ENCODE results near the gene SLC44A5.
"Not testable (repeated sequence)": the region's sequence is repeated elsewhere in the genome, so short reads cannot be mapped to it uniquely, and the experiment has no call there.

Gene SLC44A5

GRCh38 chr1:75366595-75366994 lies 244.3 kb downstream of the SLC44A5 start:
- Histone ChIP-seq H2AFZ (ENCODE audit: low read length) (no peak overlapping the region), H3K36me3 (ENCODE audit: insufficient read depth, low read length) (no peaks in the 10 kb centered on the region), H3K4me3 (ENCODE audit: low read length, poor library complexity, severe bottlenecking) (no peak overlapping the region), H4K20me1 (ENCODE audit: insufficient read depth, low read length, poor library complexity, severe bottlenecking) (no peaks in the 10 kb centered on the region), H3K4me2 (ENCODE audit: low read depth, low read length, poor library complexity, severe bottlenecking) (no peak overlapping the region), H3F3A (ENCODE audit: low read depth) (no peaks in the 10 kb centered on the region), H3K9ac (ENCODE audit: low read depth, low read length, poor library complexity, severe bottlenecking) (no peak overlapping the region), H3K9me2 (replicated peaks; ENCODE audit: low read depth, low read length) (no peaks in the 10 kb centered on the region), H3K27me3 (ENCODE audit: insufficient read depth, low read length, poor library complexity, severe bottlenecking) (no peaks in the 10 kb centered on the region), H3K9me3 (ENCODE audit: insufficient read depth, low read depth, low read length) (no peaks in the 10 kb centered on the region), H3K4me1 (ENCODE audit: insufficient read depth, low read length, poor library complexity, severe bottlenecking) (no peaks in the 10 kb centered on the region), H3K79me2 (ENCODE audit: insufficient read depth, low read length) (no peaks in the 10 kb centered on the region)
- TF ChIP-seq CTCF (conservative IDR thresholded peaks at IDR 0.05; ENCODE audit: low read length) (no peak), EZH2phosphoT487 (IDR thresholded peaks at IDR 0.05; ENCODE audit: borderline replicate concordance) (no peak)

- no peak overlapping the region for H3K4me3 ChIP-seq (ENCODE audit: low read length, poor library complexity, severe bottlenecking)
- TF ChIP-seq CTCF (conservative IDR thresholded peaks at IDR 0.05; ENCODE audit: low read length) (no peak), EZH2phosphoT487 (IDR thresholded peaks at IDR 0.05; ENCODE audit: borderline replicate concordance) (no peak)
- H3K27me3 ChIP-seq (ENCODE audit: insufficient read depth, low read length, poor library complexity, severe bottlenecking), result no peaks in the 10 kb centered on the region
- H3K4me2 ChIP-seq (ENCODE audit: low read depth, low read length, poor library complexity, severe bottlenecking), result no peak overlapping the region
- H3K79me2 ChIP-seq (ENCODE audit: insufficient read depth, low read length), result no peaks in the 10 kb centered on the region
- H4K20me1 ChIP-seq (ENCODE audit: insufficient read depth, low read length, poor library complexity, severe bottlenecking), result no peaks in the 10 kb centered on the region
- H3K4me1 ChIP-seq (ENCODE audit: insufficient read depth, low read length, poor library complexity, severe bottlenecking), result no peaks in the 10 kb centered on the region
- H3K9me2 ChIP-seq (replicated peaks; ENCODE audit: low read depth, low read length), result no peaks in the 10 kb centered on the region
- H2AFZ ChIP-seq (ENCODE audit: low read length), result no peak overlapping the region
- H3K36me3 ChIP-seq (ENCODE audit: insufficient read depth, low read length), result no peaks in the 10 kb centered on the region
- no peaks in the 10 kb centered on the region for H3K9me3 ChIP-seq (ENCODE audit: insufficient read depth, low read depth, low read length)
- H3K9ac ChIP-seq (ENCODE audit: low read depth, low read length, poor library complexity, severe bottlenecking), result no peak overlapping the region
- H3F3A ChIP-seq (ENCODE audit: low read depth), result no peaks in the 10 kb centered on the region
These were observed 249.7 kb downstream of the SLC44A5 start for GRCh38 chr1:75361260-75361659.

GRCh38 chr1:75354267-75354666 lies 256.6 kb downstream of the SLC44A5 start:
- not testable (repeated sequence) for H3F3A ChIP-seq (ENCODE audit: low read depth); H3K4me3 ChIP-seq (ENCODE audit: low read length, poor library complexity, severe bottlenecking); H3K9me3 ChIP-seq (ENCODE audit: insufficient read depth, low read depth, low read length); H4K20me1 ChIP-seq (ENCODE audit: insufficient read depth, low read length, poor library complexity, severe bottlenecking); H3K4me2 ChIP-seq (ENCODE audit: low read depth, low read length, poor library complexity, severe bottlenecking); H3K36me3 ChIP-seq (ENCODE audit: insufficient read depth, low read length); H3K9me2 ChIP-seq (replicated peaks; ENCODE audit: low read depth, low read length); H2AFZ ChIP-seq (ENCODE audit: low read length); H3K4me1 ChIP-seq (ENCODE audit: insufficient read depth, low read length, poor library complexity, severe bottlenecking); H3K79me2 ChIP-seq (ENCODE audit: insufficient read depth, low read length); H3K9ac ChIP-seq (ENCODE audit: low read depth, low read length, poor library complexity, severe bottlenecking); H3K27me3 ChIP-seq (ENCODE audit: insufficient read depth, low read length, poor library complexity, severe bottlenecking)

- no peaks in the 10 kb centered on the region for H3K9me3 ChIP-seq (ENCODE audit: insufficient read depth, low read depth, low read length)
- no peaks in the 10 kb centered on the region for H3K27me3 ChIP-seq (ENCODE audit: insufficient read depth, low read length, poor library complexity, severe bottlenecking)
- no peak overlapping the region for H3K9ac ChIP-seq (ENCODE audit: low read depth, low read length, poor library complexity, severe bottlenecking)
- H3K9me2 ChIP-seq (replicated peaks; ENCODE audit: low read depth, low read length), result no peaks in the 10 kb centered on the region
- no peaks in the 10 kb centered on the region for H4K20me1 ChIP-seq (ENCODE audit: insufficient read depth, low read length, poor library complexity, severe bottlenecking)
- no peaks in the 10 kb centered on the region for H3K36me3 ChIP-seq (ENCODE audit: insufficient read depth, low read length)
- H2AFZ ChIP-seq (ENCODE audit: low read length), result no peak overlapping the region
- H3F3A ChIP-seq (ENCODE audit: low read depth), result no peaks in the 10 kb centered on the region
- no peak overlapping the region for H3K4me3 ChIP-seq (ENCODE audit: low read length, poor library complexity, severe bottlenecking)
- H3K4me2 ChIP-seq (ENCODE audit: low read depth, low read length, poor library complexity, severe bottlenecking), result no peak overlapping the region
- H3K79me2 ChIP-seq (ENCODE audit: insufficient read depth, low read length), result no peaks in the 10 kb centered on the region
- no peak for TF ChIP-seq EZH2phosphoT487 (IDR thresholded peaks at IDR 0.05; ENCODE audit: borderline replicate concordance)
- no peak for TF ChIP-seq CTCF (conservative IDR thresholded peaks at IDR 0.05; ENCODE audit: low read length)
- no peaks in the 10 kb centered on the region for H3K4me1 ChIP-seq (ENCODE audit: insufficient read depth, low read length, poor library complexity, severe bottlenecking)
These were observed 257.9 kb downstream of the SLC44A5 start for GRCh38 chr1:75353051-75353450.
